Stimulated activated CD4-positive, alpha-beta T cell treated with anti-CD3 and anti-CD28 coated beads, TNF-alpha, amount 100 ng/mL, for 48 hours (primary cell): Measurements from ENCODE around the gene SNN.

Source experiments
- DNase-seq, 3 donors: peaks; one replicate each; pipeline ENCODE4 v3.0.0-alpha.2; 2020; ENCODE audit warnings: low read depth in 3 of 3

SNN gene

GRCh38 chr16:11679250-11679649 lies 11.0 kb downstream of the SNN start:
- no peak for DNase-seq

GRCh38 chr16:11679941-11680911 lies 12.0 kb downstream of the SNN start:
- DNase-seq = no peak

- DNase-seq = no peak
Measured at GRCh38 chr16:11681556-11681955, 13.3 kb downstream of the SNN start.

- DNase-seq = no peak
Measured at GRCh38 chr16:11681976-11682654, 13.9 kb downstream of the SNN start.

DNA sequence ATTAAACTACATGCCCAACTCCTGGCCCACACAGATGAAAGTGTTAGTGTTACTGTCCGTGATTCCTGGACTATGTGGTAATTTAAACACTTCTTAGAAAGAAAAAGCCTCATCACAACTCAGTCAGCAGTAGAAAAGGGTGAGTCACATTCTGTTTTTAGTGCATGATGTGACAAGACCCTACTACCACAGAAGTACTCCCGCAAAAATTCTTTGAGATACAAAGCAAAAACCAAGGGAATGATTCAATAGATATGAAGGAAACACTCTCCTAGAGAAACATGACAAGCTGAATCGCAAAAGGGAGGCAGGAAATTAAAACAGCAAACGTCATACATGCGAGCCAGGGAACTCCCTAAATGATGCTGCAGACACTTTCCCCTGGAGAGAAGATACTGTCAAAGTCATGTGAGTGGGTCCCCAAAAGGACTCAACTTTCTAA lies 14.4 kb downstream of the SNN start:
- no peak for DNase-seq

- DNase-seq = no peak
Measured at GRCh38 chr16:11683145-11683544, 14.9 kb downstream of the SNN start.

DNA sequence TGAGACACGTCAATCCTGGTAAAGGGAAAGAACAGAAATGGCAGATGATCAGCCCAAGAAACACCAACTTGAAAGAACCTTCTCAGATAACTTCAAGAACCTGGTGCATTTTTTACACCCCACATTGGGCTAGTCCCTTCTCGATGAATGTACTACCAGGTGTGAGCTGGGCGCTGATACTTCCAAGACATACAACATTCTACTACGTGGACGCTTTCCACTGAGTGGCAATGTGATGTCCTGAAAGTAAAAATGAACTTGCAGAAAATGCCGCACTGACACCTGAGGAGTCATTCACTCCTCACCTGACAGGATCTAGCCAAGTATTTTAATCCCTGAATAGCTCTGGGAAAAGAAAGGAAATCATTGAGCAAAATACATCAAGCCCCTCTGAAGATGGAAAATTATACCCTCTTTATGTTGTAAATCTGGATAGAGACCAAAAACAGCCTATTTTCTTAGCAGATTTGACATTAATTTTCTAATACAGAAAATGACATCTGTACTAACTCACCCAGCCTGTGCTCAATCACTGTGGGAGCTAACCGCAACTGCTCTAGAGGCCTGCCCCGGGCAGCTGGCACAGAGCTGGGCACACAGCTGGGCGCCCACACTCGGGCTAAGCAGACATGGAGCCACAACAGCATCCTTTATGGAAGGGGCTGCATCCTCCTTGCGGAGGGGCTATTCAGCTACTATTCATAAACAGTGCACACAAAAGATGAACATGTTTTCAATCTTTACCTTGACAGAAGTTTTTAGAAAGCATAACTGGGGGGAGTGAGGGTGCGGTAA lies 16.2 kb downstream of the SNN start:
- no peak for DNase-seq

DNA sequence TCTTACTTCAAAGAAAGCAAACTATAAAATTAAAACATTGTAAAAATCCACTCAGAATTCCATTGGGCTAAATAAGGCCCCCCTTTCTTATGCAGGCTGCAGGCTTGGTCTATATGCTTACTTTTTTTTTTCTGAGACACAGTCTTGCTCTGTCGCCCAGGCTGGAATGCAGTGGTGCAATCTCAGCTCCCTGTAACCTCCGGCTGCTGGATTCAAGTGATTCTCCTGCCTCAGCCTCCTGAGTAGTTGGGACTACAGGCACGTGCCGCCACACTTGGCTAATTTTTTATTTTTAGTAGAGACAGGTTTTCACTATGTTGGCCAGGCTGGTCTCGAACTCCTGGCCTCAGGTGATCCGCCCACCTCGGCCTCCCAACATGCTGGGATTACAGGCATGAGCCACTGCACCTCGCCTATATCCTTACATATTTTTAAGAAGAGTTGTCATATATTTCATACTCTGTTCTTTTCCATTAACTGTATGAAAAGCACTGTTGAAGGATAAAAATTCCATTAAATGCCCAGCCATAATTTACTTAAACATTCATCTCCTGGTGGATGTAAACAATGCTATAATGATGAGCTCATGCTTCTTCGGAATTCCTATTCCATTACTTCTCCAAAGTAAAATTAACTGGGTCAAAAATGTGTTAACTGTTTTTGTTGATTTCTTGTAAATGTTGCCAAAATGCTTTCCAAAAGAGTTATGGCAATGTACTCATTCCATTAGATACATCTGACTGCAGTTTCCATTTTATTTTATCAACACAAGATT lies 17.8 kb downstream of the SNN start:
- no peak for DNase-seq

DNA sequence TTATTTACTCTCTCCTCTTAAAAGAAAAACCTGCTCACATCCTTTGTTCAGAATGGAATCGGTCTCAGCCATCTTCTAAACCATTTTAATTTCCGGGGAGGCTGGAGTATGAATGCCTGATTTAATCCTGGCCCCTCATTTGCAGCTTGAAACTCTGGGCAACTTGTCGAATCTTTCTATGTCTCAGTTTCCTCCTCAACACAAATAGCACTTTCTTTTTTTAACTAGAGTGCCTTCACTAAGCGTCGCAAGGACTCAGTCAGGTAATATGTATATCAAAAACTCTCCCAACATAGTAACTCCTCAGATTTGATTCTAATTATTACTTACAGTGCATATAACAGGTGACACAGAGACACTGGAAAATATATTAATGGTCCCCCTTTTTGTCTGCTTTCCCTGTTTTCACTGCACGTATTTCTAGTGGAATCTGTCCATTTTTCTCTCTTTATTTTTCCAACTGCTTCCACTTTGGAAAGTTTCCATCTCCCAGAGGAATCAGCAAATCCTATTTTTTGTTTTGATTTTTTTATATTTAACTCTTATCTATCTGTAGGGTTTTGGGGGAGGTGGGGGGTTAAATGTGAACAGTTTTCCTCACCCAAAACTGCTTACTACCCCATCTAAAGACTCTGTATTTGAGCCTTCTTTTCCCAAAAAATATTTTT lies 18.6 kb downstream of the SNN start:
- DNase-seq = no peak

- no peak for DNase-seq
Measured at GRCh38 chr16:11687601-11688519, 19.6 kb downstream of the SNN start.

- DNase-seq = no peak
Measured at GRCh38 chr16:11688520-11688886, 20.2 kb downstream of the SNN start.

DNA sequence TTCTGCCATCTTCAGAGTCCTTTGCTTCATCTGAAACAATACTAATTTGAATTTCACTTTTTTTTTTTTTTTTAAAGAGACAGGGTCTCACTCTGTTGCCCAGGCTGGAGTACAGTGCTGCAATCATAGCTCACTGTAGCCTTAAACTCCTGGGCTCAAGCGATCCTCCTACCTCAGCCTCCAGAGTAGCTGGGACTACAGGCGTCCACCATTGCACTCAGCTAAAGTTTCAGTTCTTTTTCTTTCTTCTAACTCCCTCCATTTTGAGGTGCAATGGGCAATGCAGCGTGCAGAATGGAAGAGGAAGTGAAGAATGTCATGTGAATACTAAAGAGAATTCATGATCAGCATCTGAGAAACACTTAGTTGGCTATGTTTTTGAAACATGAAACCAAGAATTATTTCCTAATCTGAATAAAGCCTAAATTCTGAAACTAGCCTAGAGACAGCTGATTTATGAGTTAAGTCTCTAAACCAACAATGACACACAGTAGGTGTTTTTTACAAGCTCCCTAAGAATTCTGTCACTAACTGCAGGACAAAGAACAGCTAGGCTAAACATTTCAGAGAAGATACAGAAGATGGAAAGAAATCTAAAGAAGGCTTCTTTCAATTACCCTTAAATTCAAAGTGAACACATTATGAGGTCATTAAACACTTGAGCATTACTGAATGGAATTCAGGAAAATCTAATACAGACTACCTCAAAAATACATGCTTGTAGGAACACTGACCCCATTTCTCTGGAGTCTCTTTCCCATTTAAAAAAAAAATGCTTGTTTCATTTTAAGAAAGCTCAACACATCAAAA lies 21.0 kb downstream of the SNN start:
- DNase-seq = no peak

- DNase-seq = no peak
Measured at GRCh38 chr16:11691235-11691634, 23.0 kb downstream of the SNN start.

GRCh38 chr16:11691771-11692170 lies 23.5 kb downstream of the SNN start:
- DNase-seq = no peak

- DNase-seq = no peak
Measured at GRCh38 chr16:11692171-11692570, 23.9 kb downstream of the SNN start.

- no peak for DNase-seq
Measured at GRCh38 chr16:11692651-11693050, 24.4 kb downstream of the SNN start.

DNA sequence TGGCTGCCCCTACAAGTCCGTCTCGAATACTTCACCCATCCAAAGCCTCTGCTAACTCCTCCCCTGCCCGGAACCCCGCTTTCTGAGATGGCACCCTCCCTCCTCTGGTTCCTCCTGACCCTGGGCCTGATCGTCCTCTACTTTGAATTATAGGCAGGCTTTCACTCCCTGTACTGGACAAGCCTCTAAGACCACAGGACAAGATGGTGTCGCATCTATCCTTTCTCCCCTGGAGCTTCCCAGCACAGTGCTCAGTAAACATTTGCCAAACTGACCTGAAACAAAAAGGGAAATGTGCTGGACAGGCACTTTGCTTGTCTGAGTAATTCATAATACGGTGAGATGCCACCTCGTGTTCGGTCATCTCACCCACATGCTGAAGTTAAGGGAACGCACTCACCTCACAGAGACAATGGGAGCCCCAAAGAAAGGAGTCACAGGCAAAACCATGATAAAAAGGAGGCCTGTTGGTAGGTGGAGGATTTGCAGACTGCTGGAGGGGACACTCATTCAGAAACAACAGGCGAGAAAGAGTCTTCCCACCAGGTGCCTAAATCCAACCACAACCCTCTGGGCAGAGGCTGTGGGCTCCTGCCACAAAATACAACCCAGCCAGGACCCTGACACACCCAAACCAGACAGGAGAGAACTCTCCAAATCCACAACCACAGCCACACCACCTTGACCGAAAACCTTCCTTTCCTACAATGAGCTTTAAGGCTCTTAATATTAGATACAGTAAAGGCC lies 28.2 kb downstream of the SNN start:
- no peak for DNase-seq

DNA sequence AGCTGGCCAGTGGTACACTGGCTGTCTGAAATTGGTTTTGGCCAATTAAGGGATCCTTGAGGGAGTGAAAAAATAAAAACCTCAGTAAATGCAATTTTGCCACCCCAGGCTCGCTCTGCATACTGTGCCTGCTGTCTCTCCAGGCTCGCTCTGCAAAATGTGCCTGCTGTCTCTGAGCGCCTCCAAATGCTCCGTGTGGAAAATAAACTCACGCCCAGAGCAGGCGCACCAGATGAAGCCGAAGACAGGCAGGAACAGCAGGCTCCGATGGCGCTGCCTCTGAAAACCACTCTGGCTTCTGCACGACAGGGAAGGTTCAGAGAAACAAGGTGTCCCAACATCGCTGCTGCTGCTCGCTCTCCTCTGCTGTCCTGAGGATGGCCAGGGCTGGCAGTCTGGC lies 29.1 kb downstream of the SNN start:
- no peak for DNase-seq
